Measurements from ENCODE around the gene PAPLN.

Gene PAPLN

DNA sequence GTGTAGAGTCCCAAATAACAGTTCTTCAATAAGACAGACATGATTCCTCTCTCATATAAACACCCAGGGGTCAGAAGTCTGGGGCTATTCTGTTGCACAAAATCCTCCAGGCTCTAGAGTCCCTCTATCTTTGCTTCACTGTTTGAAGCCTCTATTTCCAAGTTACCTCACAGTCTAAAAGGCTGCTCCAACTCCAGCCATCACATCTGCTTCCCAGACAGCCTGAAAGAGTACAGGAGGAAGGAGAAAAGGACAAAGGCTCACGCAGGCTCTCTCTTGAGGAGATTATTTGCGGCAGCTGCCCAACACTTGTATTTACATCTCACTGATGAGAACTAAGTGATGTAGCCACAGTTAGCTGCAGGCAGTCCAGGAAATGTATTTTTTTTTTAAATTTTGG, 6.4 kb downstream of the PAPLN start:
- Histone ChIP-seq H3K36me3 (replicated peaks) (no peaks in the 10 kb centered on the region), H3K27me3 (ENCODE audit: low read depth) (no peaks in the 10 kb centered on the region), H3K9me3 (no peaks in the 10 kb centered on the region), H3K4me3 (no peak overlapping the region), H3K4me1 (0 out of 2 replicates have a peak, but pooled peaks cover 2% of the 10 kb centered on the region)
- DNase-seq (ENCODE audit: low spot score in 2 of 2), result no peak
- in situ Hi-C loops (cut with MboI; ENCODE audit: low sequenced_read_pairs), result no loop called here

DNA sequence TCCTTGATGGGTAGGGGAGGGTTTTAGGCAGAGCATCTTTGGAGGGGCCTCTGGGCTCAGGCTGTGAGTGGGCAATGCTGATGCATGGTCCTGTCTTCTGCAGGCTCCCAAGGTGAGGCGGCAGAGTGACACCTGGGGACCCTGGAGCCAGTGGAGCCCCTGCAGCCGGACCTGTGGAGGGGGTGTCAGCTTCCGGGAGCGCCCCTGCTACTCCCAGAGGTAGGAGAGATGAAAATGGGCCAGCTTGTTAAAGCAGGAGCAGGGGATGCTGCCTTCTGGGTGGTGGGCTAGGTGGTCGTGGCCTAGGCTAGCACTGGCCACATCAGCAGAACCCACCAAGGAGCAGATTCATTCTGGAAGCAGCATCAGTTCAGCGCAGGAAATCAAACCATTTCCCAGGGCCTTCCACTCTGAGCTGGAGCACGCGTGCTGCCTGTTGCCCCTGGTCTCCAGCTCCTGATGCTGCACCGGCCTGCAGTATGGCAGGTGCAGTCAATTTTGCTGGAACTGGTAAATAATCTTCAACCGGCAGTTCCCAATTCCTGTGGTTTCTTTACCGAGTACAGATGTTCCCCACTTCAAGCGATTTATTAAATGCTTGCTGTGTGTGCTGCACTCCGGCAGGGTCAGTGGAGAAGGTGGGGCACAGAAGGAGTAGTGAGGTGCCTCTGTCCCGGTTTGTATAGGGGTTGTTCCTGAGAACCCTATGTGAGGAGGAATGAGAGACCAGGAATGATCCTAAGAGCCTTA, 7.4 kb downstream of the PAPLN start:
- H3K4me1 ChIP-seq, result no peaks in the 10 kb centered on the region
- no peak for DNase-seq (ENCODE audit: low spot score in 2 of 2)
- H3K36me3 ChIP-seq (replicated peaks), result no peaks in the 10 kb centered on the region
- no peaks in the 10 kb centered on the region for H3K9me3 ChIP-seq
- no peak overlapping the region for H3K4me3 ChIP-seq
- in situ Hi-C loops (cut with MboI; ENCODE audit: low sequenced_read_pairs), result no loop called here
- H3K27me3 ChIP-seq (ENCODE audit: low read depth), result no peaks in the 10 kb centered on the region

DNA sequence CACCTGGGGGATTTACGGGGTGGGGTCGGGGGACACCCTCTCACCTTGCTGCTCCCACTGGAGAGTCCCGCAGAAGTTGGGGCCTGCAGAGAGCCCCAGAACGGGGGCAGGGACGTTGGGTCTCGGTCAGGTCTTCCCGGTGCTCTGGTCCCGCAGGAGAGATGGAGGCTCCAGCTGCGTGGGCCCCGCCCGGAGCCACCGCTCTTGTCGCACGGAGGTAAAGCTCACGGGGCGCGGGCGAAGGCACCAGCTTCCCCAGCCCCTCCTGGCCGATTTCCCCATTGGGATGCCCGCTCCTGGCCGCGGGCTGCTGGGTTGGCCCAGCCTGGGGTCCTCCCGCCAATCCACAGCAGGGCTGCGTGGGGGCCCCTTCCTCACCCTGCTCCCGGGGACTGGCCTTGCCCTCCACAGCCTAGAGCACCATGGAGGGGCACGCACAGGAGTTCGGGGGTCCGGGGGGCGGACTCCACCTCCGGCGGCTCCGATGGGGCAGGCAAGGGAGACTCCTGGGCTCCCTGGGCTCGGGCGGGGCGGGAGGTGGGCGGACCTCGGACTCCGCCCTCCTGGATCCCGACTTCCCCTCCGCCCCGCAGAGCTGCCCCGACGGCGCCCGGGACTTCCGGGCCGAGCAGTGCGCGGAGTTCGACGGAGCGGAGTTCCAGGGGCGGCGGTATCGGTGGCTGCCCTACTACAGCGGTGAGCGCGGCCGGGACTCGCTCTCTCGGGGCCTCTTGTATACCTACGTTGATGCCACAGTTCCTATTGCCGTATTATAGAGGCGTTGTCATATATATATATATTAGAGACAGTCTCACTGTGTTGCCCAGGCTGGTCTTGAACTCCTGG, 8.4 kb downstream of the PAPLN start:
- H3K36me3 ChIP-seq (replicated peaks), result no peaks in the 10 kb centered on the region; the same call in 1 of the 2 replicates
- H3K4me3 ChIP-seq, result peak overlapping the region; percentile 34
- H3K27me3 ChIP-seq (ENCODE audit: low read depth), result no peaks in the 10 kb centered on the region
- in situ Hi-C loops (cut with MboI; ENCODE audit: low sequenced_read_pairs), result no loop called here
- H3K4me1 ChIP-seq, result no peaks in the 10 kb centered on the region
- no peaks in the 10 kb centered on the region for H3K9me3 ChIP-seq
- peak in 1 of 2 experiments; percentile 54 for DNase-seq (ENCODE audit: low spot score in 2 of 2)

DNA sequence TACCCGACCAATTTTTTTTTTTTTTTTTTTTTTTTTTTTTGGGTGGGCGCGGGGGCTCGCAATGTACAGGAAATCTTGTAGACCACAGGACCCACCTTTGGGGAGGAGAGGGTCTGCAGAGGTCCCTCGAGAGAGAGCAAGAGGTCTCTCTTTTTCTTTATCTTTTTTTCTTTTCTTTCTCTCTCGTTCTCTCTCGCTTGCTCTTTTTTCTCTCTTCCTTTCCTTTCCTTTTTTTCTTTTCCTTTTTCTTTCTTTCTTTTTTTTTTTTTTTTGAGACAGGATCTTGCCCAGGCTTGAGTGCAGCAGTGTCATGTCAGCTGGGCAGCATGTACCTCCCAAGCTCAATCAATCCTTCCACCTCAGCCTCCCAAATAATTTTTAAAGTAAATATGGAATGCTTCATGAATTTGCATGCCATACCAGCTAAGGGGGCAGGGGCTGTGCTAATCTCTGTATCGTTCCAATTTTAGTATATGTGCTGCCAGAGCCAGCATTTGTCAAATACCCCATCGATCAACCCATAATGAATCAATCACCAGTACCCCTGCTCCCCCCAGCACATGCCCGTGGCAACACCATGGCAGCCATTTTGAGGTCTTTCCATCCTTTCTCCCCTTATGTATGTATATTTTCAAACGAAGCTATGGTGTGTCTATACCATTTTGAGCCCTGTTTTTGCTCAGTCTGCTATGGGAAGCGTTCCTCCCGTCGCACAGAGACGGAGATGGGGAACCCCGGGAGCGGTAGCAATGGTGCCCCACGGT, 9.3 kb downstream of the PAPLN start:
- H3K4me3 ChIP-seq, result peak overlapping the region; percentile 34; the same call in 1 of the 2 replicates
- no peaks in the 10 kb centered on the region for H3K27me3 ChIP-seq (ENCODE audit: low read depth)
- in situ Hi-C loops (cut with MboI; ENCODE audit: low sequenced_read_pairs), result no loop called here
- H3K4me1 ChIP-seq, result no peaks in the 10 kb centered on the region
- H3K9me3 ChIP-seq, result no peaks in the 10 kb centered on the region
- H3K36me3 ChIP-seq (replicated peaks), result no peaks in the 10 kb centered on the region; the same call in 1 of the 2 replicates
- no peak for DNase-seq (ENCODE audit: low spot score in 2 of 2)

DNA sequence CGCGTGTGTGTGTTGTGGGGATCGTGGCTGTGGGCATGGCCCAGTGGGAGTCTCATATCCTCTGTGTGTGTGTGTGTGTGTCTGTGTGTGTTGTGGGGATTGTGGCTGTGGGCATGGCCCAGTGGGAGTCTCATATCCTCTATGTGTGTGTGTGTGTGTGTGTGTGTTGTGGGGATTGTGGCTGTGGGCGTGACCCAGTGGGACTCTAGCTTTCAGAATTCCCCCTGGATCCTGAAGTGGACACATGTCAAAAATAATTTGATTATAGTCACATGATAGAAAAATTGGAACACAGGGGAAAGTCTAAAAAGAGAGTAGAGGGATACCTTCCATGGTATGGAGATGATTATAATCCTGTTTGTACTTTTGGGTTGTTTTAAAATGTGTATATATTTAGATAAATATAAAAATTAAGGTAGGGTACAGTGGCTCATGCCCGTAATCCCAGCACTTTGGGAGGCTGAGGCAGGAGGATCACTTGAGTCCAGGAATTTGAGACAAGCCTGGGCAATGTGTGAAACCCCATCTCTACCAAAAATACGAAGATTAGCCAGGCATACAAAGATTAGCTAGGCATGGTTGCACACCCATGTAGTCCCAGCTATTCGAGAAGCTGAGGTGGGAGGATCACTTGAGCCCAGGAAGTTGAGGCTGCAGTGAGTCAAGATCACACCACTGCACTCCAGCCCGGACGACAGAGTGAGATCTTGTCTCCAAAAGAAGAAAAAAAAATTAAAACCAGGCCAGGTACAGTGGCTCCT, 11.0 kb downstream of the PAPLN start:
- H3K4me3 ChIP-seq, result no peak overlapping the region
- no peaks in the 10 kb centered on the region for H3K4me1 ChIP-seq
- no peaks in the 10 kb centered on the region for H3K9me3 ChIP-seq
- DNase-seq (ENCODE audit: low spot score in 2 of 2), result no peak
- in situ Hi-C loops (cut with MboI; ENCODE audit: low sequenced_read_pairs), result no loop called here
- H3K27me3 ChIP-seq (ENCODE audit: low read depth), result no peaks in the 10 kb centered on the region
- H3K36me3 ChIP-seq (replicated peaks), result no peaks in the 10 kb centered on the region; the same call in 1 of the 2 replicates

DNA sequence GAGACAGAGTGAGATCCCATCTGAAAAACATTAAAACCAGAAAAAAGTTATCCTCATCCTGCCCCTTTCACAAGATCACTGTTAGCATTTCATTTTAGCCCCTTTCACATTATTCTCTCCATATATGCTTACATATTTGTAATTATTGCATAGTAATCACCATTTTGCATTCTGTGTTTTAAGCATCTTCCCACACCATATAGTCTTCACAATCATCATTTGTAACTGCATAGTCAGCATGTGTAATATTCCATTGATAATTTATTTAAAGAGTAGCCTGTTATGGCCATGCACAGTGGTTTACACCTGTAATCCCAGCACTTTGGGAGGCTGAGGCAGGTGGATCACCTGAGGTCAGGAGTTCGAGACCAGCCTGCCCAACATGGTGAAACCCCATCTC, 11.8 kb downstream of the PAPLN start:
- Histone ChIP-seq H3K9me3 (no peaks in the 10 kb centered on the region), H3K4me1 (no peaks in the 10 kb centered on the region), H3K4me3 (no peak overlapping the region), H3K36me3 (replicated peaks) (no peaks in the 10 kb centered on the region; the same call in 1 of the 2 replicates), H3K27me3 (ENCODE audit: low read depth) (no peaks in the 10 kb centered on the region)
- in situ Hi-C loops (cut with MboI; ENCODE audit: low sequenced_read_pairs), result no loop called here
- no peak for DNase-seq (ENCODE audit: low spot score in 2 of 2)

DNA sequence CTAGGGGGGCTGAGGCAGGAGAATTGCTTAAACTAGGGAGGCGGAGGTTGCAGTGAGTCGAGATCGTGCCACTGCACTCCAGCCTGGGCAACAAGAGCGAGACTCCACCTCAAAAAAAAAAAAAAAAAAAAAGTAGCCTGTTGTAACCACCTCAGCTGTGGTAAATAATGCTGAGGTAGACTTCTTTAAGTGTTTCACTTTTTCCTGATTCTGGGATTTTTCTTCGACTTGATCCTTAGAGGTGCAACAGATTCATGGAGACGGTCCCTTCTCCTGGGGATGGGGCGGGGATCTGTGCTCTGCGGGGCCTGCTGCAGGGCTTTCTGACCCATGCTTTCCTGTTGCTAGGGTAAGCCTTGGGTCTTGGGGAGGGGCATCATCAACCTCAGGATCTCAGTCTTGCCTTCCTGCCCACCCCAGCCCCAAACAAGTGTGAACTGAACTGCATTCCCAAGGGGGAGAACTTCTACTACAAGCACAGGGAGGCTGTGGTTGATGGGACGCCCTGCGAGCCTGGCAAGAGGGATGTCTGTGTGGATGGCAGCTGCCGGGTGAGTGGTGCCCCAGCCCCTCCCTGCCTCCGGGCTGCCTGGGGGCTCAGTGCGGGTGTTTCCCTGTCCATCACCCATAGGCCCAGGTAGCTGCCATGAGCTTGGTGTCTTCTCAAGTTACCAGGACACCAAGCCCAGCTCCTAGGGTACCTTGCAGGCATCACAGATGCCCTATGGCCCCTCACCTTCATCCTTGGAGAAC, 12.4 kb downstream of the PAPLN start:
- in situ Hi-C loops (cut with MboI; ENCODE audit: low sequenced_read_pairs), result no loop called here
- DNase-seq (ENCODE audit: low spot score in 2 of 2), result no peak
- Histone ChIP-seq H3K36me3 (replicated peaks) (no peaks in the 10 kb centered on the region; the same call in 1 of the 2 replicates), H3K9me3 (no peaks in the 10 kb centered on the region), H3K27me3 (ENCODE audit: low read depth) (no peaks in the 10 kb centered on the region), H3K4me3 (no peak overlapping the region), H3K4me1 (no peaks in the 10 kb centered on the region)

DNA sequence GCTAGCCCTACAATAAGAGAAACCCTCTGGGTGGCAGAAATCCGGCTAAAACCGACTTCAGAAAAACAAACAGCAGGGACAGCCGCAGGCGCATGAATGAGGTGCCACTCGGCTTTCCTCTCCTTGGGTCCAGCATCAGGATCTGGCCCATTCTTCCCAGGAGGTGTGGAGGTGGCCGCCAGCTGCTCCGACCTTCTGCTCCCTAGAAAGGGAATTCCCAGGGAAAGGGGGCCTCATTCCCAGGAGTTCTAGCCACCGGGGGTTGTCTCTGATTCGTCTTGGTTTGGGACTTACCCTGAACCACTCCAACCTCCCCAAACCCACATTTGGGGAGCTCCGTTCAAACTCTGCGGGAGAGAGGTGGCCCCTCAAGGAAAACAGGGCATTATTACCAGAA, 13.0 kb downstream of the PAPLN start:
- Histone ChIP-seq H3K36me3 (replicated peaks) (no peaks in the 10 kb centered on the region; the same call in 1 of the 2 replicates), H3K27me3 (ENCODE audit: low read depth) (no peaks in the 10 kb centered on the region), H3K4me3 (no peak overlapping the region), H3K4me1 (no peaks in the 10 kb centered on the region), H3K9me3 (no peaks in the 10 kb centered on the region)
- in situ Hi-C loops (cut with MboI; ENCODE audit: low sequenced_read_pairs), result no loop called here
- DNase-seq (ENCODE audit: low spot score in 2 of 2), result no peak

DNA sequence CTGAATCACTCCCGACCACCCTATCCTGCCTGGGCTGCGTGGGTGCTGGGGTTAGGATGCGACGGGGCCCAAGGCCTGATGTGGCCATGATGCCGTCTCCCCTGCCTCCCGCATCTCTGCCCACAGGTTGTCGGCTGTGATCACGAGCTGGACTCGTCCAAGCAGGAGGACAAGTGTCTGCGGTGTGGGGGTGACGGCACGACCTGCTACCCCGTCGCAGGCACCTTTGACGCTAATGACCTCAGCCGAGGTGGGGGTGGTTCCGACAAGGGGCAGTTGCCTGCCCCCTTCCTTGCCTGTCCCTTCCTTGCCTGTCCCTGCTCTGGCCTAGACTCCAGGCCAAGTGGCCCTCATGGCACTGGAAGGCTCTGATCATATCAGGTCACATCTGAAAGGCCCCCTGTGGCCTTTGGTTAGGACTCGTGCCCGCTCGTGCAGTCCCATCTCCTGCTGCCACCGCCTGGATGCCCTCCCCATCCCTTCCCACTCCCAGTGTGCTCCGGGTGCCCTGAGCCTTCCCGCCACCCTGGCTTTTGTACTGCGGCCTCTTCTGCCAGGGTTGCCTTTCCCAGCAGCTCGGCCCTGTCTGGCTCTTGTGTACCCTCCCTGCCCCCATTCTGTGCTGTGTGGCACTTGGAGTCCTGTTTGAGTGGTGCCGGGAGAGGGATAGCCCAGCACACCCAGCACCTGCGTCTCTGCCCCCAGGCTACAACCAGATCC, 13.6 kb downstream of the PAPLN start:
- H3K4me3 ChIP-seq, result no peak overlapping the region
- DNase-seq (ENCODE audit: low spot score in 2 of 2), result no peak
- H3K9me3 ChIP-seq, result no peaks in the 10 kb centered on the region
- H3K36me3 ChIP-seq (replicated peaks), result no peaks in the 10 kb centered on the region; the same call in 1 of the 2 replicates
- no peaks in the 10 kb centered on the region for H3K4me1 ChIP-seq
- H3K27me3 ChIP-seq (ENCODE audit: low read depth), result no peaks in the 10 kb centered on the region
- in situ Hi-C loops (cut with MboI; ENCODE audit: low sequenced_read_pairs), result no loop called here

DNA sequence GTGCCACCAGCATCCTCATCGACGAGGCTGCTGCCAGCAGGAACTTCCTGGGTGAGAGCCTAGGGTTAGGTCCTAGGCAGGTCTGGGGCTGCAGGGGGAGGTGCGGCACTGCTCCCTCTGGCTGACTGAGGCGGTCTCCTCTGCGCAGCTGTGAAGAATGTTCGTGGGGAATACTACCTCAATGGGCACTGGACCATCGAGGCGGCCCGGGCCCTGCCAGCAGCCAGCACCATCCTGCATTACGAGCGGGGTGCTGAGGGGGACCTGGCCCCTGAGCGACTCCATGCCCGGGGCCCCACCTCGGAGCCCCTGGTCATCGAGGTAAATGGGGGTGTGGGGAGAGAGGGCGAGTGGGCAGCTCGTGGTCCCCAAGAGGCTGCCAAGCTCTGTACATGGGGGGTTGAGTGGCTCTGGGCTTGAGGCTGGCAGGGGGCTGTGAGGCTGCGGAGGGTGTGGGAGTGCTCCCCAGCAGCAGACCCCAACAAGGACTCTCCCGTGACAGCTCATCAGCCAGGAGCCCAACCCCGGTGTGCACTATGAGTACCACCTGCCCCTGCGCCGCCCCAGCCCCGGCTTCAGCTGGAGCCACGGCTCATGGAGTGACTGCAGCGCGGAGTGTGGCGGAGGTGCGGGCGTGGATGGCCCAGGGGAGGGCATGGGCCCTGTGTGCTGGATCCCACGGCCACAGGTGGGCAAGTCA, 14.4 kb downstream of the PAPLN start:
- Histone ChIP-seq H3K36me3 (replicated peaks) (no peaks in the 10 kb centered on the region; the same call in 1 of the 2 replicates), H3K9me3 (no peaks in the 10 kb centered on the region), H3K4me1 (no peaks in the 10 kb centered on the region), H3K27me3 (ENCODE audit: low read depth) (no peaks in the 10 kb centered on the region), H3K4me3 (no peak overlapping the region)
- in situ Hi-C loops (cut with MboI; ENCODE audit: low sequenced_read_pairs), result no loop called here
- no peak for DNase-seq (ENCODE audit: low spot score in 2 of 2)

DNA sequence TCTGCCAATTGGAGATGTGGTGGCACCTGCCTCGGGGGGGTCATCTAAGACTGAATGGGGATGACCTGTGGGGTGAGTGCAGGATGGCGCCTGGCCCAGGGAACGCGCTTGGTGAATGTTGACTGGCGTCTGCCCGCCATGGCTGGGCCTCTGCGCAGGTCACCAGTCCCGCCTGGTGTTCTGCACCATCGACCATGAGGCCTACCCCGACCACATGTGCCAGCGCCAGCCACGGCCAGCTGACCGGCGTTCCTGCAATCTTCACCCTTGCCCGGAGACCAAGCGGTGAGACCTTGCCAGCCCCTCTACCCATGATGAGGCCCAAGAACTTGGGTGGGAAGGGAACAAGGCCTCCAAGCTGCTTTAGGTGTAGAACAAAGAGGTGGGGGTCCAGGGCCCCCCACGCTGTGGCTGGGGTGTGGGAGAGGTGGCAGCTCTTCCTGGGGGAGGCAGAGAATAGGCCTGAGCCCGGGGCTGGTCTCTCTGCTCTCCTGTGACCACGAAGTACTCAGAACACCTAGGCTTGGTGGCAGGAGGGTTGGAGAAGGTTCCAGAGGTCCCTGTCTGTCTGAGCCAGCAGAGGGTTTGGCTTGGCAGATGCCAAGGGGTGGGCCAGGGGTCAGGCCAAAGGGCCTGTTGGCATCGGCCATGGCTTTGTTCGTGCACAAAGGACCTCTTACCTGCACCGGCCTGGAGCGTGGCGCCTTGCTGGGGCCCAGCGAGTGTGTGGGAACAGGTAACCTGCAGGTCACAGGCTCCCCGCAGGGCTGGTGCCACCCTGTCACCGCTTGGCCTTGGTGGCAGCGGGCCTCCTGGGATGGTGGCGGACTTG, 15.4 kb downstream of the PAPLN start:
- no peaks in the 10 kb centered on the region for H3K9me3 ChIP-seq
- no peak overlapping the region for H3K4me3 ChIP-seq
- in situ Hi-C loops (cut with MboI; ENCODE audit: low sequenced_read_pairs), result no loop called here
- DNase-seq (ENCODE audit: low spot score in 2 of 2), result no peak
- no peaks in the 10 kb centered on the region for H3K4me1 ChIP-seq
- H3K36me3 ChIP-seq (replicated peaks), result no peaks in the 10 kb centered on the region; the same call in 1 of the 2 replicates
- no peaks in the 10 kb centered on the region for H3K27me3 ChIP-seq (ENCODE audit: low read depth)

Measured in HAP-1 (cell line).